HL-60 (cell line): ENCODE data around the gene GNPAT.

Experiments
- DNase-seq, 2 experiments: peaks; one replicate each; pipeline ENCODE4 v3.0.0-alpha.2; 2010 to 2020; ENCODE audit warnings: low read depth in 1 of 2, low spot score in 1 of 2
- H3K27ac ChIP-seq: fragments of 250-450 bp; sonication (Bioruptor Pico); replicated peaks from 2 replicates; pipeline ENCODE4 v1.5.1; 2020; ENCODE audit warnings: mild to moderate bottlenecking, moderate library complexity
- H3K27me3 ChIP-seq: fragments of 250-450 bp; sonication (Bioruptor Pico); 2 replicates; pipeline ENCODE4 v1.5.1; 2021; ENCODE audit warnings: mild to moderate bottlenecking, moderate library complexity; ENCODE audit not compliant: insufficient read depth, poor library complexity, severe bottlenecking
- H3K4me3 ChIP-seq: replicated peaks from 2 replicates; pipeline ENCODE4 v1.5.1; 2011; ENCODE audit warnings: mild to moderate bottlenecking, control low read depth, low read length; ENCODE audit not compliant: insufficient read depth
- CTCF ChIP-seq: IDR thresholded peaks from one replicate; pipeline ENCODE4 v1.5.1; 2011; ENCODE audit warnings: low read length, control low read depth, inconsistent platforms; ENCODE audit not compliant: insufficient read depth
- GABPA ChIP-seq: IDR thresholded peaks from 2 replicates; pipeline ENCODE4 v1.6.1; 2012; ENCODE audit warnings: low read depth
- POLR2AphosphoS5 ChIP-seq: IDR thresholded peaks from 2 replicates; pipeline ENCODE4 v1.6.1; 2012; ENCODE audit warnings: low read depth
- SPI1 ChIP-seq: IDR thresholded peaks from 2 replicates; pipeline ENCODE4 v1.6.1; 2012; ENCODE audit warnings: low read depth, mild to moderate bottlenecking, borderline replicate concordance
- TF ChIP-seq, protein P1 (sequence below): IDR thresholded peaks from 2 replicates; pipeline ENCODE4 v1.6.1; 2012; ENCODE audit warnings: low read depth; ENCODE audit not compliant: insufficient replicate concordance

GNPAT gene

GRCh38 chr1:231232870-231233734 lies 7.9 kb upstream of the GNPAT start:
- no peak overlapping the region for H3K4me3 ChIP-seq
- no peaks in the 10 kb centered on the region for H3K27me3 ChIP-seq
- H3K27ac ChIP-seq, result no peak overlapping the region
- DNase-seq, result no peak
- no peak for TF ChIP-seq SPI1
- no peak for TF ChIP-seq POLR2AphosphoS5
- no peak for TF ChIP-seq CTCF
- TF ChIP-seq, protein P1, sequence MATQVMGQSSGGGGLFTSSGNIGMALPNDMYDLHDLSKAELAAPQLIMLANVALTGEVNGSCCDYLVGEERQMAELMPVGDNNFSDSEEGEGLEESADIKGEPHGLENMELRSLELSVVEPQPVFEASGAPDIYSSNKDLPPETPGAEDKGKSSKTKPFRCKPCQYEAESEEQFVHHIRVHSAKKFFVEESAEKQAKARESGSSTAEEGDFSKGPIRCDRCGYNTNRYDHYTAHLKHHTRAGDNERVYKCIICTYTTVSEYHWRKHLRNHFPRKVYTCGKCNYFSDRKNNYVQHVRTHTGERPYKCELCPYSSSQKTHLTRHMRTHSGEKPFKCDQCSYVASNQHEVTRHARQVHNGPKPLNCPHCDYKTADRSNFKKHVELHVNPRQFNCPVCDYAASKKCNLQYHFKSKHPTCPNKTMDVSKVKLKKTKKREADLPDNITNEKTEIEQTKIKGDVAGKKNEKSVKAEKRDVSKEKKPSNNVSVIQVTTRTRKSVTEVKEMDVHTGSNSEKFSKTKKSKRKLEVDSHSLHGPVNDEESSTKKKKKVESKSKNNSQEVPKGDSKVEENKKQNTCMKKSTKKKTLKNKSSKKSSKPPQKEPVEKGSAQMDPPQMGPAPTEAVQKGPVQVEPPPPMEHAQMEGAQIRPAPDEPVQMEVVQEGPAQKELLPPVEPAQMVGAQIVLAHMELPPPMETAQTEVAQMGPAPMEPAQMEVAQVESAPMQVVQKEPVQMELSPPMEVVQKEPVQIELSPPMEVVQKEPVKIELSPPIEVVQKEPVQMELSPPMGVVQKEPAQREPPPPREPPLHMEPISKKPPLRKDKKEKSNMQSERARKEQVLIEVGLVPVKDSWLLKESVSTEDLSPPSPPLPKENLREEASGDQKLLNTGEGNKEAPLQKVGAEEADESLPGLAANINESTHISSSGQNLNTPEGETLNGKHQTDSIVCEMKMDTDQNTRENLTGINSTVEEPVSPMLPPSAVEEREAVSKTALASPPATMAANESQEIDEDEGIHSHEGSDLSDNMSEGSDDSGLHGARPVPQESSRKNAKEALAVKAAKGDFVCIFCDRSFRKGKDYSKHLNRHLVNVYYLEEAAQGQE, result no peak
- no peak for TF ChIP-seq GABPA

DNA sequence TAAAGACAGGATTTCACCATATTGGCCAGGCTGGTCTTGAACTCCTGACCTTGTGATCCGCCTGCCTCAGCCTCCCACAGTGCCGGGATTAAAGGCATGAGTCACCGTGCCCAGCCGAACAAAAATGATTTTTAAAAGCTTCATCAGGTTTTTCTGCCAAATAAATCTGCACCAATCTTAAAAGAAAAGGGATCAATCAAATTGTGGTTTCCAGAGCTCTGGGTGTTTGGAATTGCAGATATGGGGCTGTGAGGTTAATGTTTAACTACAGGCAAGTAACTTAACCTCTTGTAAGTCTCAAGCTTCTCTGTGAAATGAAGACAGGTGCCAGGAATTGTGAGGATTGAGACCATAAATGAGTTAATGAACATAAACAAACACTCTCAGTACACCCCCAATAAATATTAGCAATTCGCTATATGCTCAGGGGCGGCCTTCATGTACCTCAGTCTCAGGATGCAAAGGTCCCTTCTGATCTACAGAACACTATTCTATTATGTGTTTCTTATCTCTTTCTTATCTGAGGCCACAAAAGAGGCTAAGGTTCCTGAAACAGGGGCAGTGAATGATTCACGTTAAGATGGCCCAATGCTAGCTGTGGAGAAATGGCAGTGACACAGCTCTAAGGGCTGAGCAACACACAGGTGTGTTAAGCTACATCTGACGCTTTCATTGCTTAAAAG lies 7.1 kb upstream of the GNPAT start:
- Histone ChIP-seq H3K27ac (no peak overlapping the region), H3K4me3 (no peak overlapping the region), H3K27me3 (no peaks in the 10 kb centered on the region)
- TF ChIP-seq SPI1, result no peak
- TF ChIP-seq, protein P1, result no peak
- no peak for TF ChIP-seq CTCF
- TF ChIP-seq POLR2AphosphoS5, result no peak
- no peak for TF ChIP-seq GABPA
- DNase-seq, result peak in 1 of 2 experiments; percentile 17

GRCh38 chr1:231234506-231234905 lies 6.5 kb upstream of the GNPAT start:
- no peak for DNase-seq
- no peak overlapping the region for H3K27ac ChIP-seq
- no peak for TF ChIP-seq GABPA
- no peak for TF ChIP-seq POLR2AphosphoS5
- TF ChIP-seq, protein P1, result no peak
- no peak for TF ChIP-seq CTCF
- no peak for TF ChIP-seq SPI1

More at GRCh38 chr1:231234506-231234905, 6.5 kb upstream of the GNPAT start:
- H3K4me3 ChIP-seq, result no peak overlapping the region
- no peaks in the 10 kb centered on the region for H3K27me3 ChIP-seq
